ENCODE measurements around the gene RRP1. TPM values are rescaled to one million over a fixed set of nuclear protein-coding genes. Genes with fewer than 3 reads are reported as not detected.

Gene RRP1
- total and polyA plus RNA-seq, 9 of the 15 experiments (the other 6 are each of a cell fraction or from before 2014, with no cell fraction given), result 0.89 to 105 (median 51.6) TPM

DNA sequence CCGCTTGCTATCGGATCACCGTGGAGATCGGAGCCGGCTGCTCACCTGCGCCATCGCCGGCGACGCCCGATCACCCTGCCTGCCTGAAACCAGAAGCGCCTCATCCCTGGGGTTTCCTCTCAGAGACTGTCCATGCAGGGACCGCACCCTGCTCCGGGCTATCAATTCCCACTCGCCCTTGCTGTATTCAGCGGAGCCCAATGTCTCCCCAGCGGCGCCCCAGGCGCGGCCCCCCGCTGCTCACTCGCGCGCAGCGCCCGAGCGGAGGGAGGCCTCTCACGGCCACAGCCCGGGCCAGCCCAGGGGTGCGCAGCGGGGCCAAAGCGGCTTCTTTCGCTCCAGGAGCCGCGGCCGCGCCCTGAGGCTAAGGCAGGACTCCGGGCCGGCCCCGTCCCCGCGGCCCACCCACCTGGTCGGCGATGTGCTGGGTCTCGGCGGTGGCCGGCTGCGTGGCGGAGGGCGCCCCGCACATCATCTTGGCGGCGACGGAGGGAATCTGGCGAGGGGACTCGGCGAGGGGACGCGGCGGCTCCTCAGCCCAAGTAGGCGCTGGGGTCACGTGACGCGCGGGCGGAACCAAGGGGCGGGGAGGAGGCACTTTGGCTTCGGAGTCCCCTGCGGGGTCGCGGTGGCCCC lies 13.5 kb upstream of the RRP1 start, which contains the start of gene CSTB (continued):
- peak; percentile 88 for TF ChIP-seq KDM5B (IDR thresholded peaks at IDR 0.05; ENCODE audit: insufficient replicate concordance, low read depth, low read length)
- TF ChIP-seq MAZ (CRISPR knock-in tag; conservative IDR thresholded peaks at IDR 0.05 in 1 of 2, IDR thresholded peaks at IDR 0.05 in 1 of 2), result peak in 1 of 2 experiments; percentile 70; a peak in 3 of 4 replicates
- TF ChIP-seq CSDE1 (IDR thresholded peaks at IDR 0.05), result no peak
- TF ChIP-seq, protein P1, sequence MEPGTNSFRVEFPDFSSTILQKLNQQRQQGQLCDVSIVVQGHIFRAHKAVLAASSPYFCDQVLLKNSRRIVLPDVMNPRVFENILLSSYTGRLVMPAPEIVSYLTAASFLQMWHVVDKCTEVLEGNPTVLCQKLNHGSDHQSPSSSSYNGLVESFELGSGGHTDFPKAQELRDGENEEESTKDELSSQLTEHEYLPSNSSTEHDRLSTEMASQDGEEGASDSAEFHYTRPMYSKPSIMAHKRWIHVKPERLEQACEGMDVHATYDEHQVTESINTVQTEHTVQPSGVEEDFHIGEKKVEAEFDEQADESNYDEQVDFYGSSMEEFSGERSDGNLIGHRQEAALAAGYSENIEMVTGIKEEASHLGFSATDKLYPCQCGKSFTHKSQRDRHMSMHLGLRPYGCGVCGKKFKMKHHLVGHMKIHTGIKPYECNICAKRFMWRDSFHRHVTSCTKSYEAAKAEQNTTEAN (CRISPR knock-in tag; IDR thresholded peaks at IDR 0.05), result no peak
- TF ChIP-seq ZNF764 (CRISPR knock-in tag; IDR thresholded peaks at IDR 0.05; ENCODE audit: low read depth), result no peak
- TF ChIP-seq ZNF766 (CRISPR knock-in tag; conservative IDR thresholded peaks at IDR 0.05), result no peak
- 0 out of 2 replicates have a peak, but pooled peaks have one; percentile 58 for TF ChIP-seq KLF1 (tag; IDR thresholded peaks at IDR 0.05)
- no peak for TF ChIP-seq ZNF165 (CRISPR knock-in tag; IDR thresholded peaks at IDR 0.05; ENCODE audit: borderline replicate concordance)
- TF ChIP-seq, protein P2, sequence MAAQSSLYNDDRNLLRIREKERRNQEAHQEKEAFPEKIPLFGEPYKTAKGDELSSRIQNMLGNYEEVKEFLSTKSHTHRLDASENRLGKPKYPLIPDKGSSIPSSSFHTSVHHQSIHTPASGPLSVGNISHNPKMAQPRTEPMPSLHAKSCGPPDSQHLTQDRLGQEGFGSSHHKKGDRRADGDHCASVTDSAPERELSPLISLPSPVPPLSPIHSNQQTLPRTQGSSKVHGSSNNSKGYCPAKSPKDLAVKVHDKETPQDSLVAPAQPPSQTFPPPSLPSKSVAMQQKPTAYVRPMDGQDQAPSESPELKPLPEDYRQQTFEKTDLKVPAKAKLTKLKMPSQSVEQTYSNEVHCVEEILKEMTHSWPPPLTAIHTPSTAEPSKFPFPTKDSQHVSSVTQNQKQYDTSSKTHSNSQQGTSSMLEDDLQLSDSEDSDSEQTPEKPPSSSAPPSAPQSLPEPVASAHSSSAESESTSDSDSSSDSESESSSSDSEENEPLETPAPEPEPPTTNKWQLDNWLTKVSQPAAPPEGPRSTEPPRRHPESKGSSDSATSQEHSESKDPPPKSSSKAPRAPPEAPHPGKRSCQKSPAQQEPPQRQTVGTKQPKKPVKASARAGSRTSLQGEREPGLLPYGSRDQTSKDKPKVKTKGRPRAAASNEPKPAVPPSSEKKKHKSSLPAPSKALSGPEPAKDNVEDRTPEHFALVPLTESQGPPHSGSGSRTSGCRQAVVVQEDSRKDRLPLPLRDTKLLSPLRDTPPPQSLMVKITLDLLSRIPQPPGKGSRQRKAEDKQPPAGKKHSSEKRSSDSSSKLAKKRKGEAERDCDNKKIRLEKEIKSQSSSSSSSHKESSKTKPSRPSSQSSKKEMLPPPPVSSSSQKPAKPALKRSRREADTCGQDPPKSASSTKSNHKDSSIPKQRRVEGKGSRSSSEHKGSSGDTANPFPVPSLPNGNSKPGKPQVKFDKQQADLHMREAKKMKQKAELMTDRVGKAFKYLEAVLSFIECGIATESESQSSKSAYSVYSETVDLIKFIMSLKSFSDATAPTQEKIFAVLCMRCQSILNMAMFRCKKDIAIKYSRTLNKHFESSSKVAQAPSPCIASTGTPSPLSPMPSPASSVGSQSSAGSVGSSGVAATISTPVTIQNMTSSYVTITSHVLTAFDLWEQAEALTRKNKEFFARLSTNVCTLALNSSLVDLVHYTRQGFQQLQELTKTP (IDR thresholded peaks at IDR 0.05; ENCODE audit: low read depth in 1 of 2, partially characterized antibody in 2 of 2), result no peak
- TF ChIP-seq, protein P3, sequence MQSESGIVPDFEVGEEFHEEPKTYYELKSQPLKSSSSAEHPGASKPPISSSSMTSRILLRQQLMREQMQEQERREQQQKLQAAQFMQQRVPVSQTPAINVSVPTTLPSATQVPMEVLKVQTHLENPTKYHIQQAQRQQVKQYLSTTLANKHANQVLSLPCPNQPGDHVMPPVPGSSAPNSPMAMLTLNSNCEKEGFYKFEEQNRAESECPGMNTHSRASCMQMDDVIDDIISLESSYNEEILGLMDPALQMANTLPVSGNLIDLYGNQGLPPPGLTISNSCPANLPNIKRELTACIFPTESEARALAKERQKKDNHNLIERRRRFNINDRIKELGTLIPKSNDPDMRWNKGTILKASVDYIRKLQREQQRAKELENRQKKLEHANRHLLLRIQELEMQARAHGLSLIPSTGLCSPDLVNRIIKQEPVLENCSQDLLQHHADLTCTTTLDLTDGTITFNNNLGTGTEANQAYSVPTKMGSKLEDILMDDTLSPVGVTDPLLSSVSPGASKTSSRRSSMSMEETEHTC (IDR thresholded peaks at IDR 0.05), result peak; percentile 86; the same call in 1 of the 2 replicates
- TF ChIP-seq EHMT2 (IDR thresholded peaks at IDR 0.05), result no peak
- peak; percentile 84 for TF ChIP-seq CREM (IDR thresholded peaks at IDR 0.05; ENCODE audit: low read depth)
- no peak for TF ChIP-seq ZNF121 (CRISPR knock-in tag; conservative IDR thresholded peaks at IDR 0.05)
- TF ChIP-seq, protein P4, sequence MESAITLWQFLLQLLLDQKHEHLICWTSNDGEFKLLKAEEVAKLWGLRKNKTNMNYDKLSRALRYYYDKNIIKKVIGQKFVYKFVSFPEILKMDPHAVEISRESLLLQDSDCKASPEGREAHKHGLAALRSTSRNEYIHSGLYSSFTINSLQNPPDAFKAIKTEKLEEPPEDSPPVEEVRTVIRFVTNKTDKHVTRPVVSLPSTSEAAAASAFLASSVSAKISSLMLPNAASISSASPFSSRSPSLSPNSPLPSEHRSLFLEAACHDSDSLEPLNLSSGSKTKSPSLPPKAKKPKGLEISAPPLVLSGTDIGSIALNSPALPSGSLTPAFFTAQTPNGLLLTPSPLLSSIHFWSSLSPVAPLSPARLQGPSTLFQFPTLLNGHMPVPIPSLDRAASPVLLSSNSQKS (CRISPR knock-in tag; IDR thresholded peaks at IDR 0.05), result no peak
- TF ChIP-seq ZNF589 (CRISPR knock-in tag; IDR thresholded peaks at IDR 0.05; ENCODE audit: low read depth), result no peak
- TF ChIP-seq, protein P5, sequence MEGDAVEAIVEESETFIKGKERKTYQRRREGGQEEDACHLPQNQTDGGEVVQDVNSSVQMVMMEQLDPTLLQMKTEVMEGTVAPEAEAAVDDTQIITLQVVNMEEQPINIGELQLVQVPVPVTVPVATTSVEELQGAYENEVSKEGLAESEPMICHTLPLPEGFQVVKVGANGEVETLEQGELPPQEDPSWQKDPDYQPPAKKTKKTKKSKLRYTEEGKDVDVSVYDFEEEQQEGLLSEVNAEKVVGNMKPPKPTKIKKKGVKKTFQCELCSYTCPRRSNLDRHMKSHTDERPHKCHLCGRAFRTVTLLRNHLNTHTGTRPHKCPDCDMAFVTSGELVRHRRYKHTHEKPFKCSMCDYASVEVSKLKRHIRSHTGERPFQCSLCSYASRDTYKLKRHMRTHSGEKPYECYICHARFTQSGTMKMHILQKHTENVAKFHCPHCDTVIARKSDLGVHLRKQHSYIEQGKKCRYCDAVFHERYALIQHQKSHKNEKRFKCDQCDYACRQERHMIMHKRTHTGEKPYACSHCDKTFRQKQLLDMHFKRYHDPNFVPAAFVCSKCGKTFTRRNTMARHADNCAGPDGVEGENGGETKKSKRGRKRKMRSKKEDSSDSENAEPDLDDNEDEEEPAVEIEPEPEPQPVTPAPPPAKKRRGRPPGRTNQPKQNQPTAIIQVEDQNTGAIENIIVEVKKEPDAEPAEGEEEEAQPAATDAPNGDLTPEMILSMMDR (IDR thresholded peaks at IDR 0.05 in 2 of 3, conservative IDR thresholded peaks at IDR 0.05 in 1 of 3; ENCODE audit: insufficient read depth in 2 of 3, low read depth in 1 of 3, low read length in 3 of 3), result peak in 2 of 3 experiments; percentile 8 to 9; a peak in 1 of 6 replicates

Data from K562 (cell line).